Measurements from ENCODE around the gene MYT1. TPM values are rescaled to one million over a fixed set of nuclear protein-coding genes. Genes with fewer than 3 reads are reported as not detected.
A peak's percentile ranks its signal among the peaks of the same experiment; 100 is the strongest.

MYT1 gene
- total and polyA plus RNA-seq, 2 of the 13 experiments (the other 11 are each of a cell fraction or from before 2014, with no cell fraction given), result 0.58 to 2.5 TPM

DNA sequence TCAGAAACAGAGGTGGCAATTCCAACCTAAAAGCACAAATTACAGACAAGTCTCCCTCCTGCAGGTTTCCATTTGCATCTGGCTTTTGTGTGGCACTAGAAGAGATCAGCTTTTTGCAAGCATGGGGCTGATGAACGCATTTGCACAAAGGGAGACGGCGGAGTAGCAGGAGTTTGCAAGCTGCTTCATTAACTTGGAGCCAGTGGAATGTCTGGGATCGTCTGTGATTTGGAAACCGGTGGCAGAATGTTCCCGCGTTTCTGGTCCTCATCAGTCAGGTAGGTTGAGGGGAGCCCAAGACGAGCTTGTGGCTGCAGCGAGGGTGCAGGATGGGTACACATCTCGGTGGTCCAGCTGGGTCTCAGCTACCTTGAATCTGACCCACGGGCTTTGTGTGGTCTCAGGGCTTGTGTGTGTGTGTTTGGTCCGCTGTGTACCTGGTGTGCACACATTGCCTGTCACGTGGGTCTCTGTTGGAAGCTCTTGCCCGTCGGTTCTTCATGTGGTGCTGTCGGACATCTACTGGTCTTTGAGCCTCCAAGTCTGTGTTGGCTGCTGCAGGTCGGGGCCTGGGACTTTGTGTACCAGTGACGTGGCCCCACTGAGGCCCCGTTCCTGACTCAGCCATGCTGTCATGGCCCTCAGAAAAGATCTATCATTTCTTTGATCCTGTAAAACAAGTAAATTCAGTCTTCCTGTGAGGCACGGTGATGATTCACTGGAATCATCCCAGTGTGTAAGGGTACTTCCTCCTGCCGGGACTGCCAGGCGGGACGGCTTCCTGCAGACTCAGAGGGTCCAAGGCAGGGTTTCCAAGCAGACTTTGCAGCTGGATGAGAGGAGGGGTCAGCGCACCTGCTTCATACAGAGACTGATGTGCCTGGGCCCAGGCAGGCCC lies 12.4 kb upstream of the MYT1 start (continued):
- TF ChIP-seq, protein P1, sequence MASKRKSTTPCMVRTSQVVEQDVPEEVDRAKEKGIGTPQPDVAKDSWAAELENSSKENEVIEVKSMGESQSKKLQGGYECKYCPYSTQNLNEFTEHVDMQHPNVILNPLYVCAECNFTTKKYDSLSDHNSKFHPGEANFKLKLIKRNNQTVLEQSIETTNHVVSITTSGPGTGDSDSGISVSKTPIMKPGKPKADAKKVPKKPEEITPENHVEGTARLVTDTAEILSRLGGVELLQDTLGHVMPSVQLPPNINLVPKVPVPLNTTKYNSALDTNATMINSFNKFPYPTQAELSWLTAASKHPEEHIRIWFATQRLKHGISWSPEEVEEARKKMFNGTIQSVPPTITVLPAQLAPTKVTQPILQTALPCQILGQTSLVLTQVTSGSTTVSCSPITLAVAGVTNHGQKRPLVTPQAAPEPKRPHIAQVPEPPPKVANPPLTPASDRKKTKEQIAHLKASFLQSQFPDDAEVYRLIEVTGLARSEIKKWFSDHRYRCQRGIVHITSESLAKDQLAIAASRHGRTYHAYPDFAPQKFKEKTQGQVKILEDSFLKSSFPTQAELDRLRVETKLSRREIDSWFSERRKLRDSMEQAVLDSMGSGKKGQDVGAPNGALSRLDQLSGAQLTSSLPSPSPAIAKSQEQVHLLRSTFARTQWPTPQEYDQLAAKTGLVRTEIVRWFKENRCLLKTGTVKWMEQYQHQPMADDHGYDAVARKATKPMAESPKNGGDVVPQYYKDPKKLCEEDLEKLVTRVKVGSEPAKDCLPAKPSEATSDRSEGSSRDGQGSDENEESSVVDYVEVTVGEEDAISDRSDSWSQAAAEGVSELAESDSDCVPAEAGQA (IDR thresholded peaks at IDR 0.05; ENCODE audit: low read depth), result 0 out of 2 replicates have a peak, but pooled peaks have one; percentile 30
- TF ChIP-seq, protein P1 (CRISPR knock-in tag; IDR thresholded peaks at IDR 0.05; ENCODE audit: borderline replicate concordance), result no peak
- TF ChIP-seq, protein P2, sequence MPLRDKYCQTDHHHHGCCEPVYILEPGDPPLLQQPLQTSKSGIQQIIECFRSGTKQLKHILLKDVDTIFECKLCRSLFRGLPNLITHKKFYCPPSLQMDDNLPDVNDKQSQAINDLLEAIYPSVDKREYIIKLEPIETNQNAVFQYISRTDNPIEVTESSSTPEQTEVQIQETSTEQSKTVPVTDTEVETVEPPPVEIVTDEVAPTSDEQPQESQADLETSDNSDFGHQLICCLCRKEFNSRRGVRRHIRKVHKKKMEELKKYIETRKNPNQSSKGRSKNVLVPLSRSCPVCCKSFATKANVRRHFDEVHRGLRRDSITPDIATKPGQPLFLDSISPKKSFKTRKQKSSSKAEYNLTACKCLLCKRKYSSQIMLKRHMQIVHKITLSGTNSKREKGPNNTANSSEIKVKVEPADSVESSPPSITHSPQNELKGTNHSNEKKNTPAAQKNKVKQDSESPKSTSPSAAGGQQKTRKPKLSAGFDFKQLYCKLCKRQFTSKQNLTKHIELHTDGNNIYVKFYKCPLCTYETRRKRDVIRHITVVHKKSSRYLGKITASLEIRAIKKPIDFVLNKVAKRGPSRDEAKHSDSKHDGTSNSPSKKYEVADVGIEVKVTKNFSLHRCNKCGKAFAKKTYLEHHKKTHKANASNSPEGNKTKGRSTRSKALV (CRISPR knock-in tag; IDR thresholded peaks at IDR 0.05), result no peak
- TF ChIP-seq FOXJ3 (CRISPR knock-in tag; IDR thresholded peaks at IDR 0.05; ENCODE audit: borderline replicate concordance), result no peak
- TF ChIP-seq PTBP1 (IDR thresholded peaks at IDR 0.05; ENCODE audit: low read depth, low read length, poor library complexity, severe bottlenecking), result no peak
- no peak for TF ChIP-seq ZNF614 (CRISPR knock-in tag; IDR thresholded peaks at IDR 0.05; ENCODE audit: borderline replicate concordance)
- TF ChIP-seq ZNF772 (CRISPR knock-in tag; IDR thresholded peaks at IDR 0.05), result no peak
- TF ChIP-seq ZNF326 (CRISPR knock-in tag; IDR thresholded peaks at IDR 0.05; ENCODE audit: borderline replicate concordance), result no peak
- TF ChIP-seq MAFG (CRISPR knock-in tag; IDR thresholded peaks at IDR 0.05), result no peak
- TF ChIP-seq ATRX (CRISPR knock-in tag; IDR thresholded peaks at IDR 0.05; ENCODE audit: borderline replicate concordance), result no peak
- TF ChIP-seq EP300 (IDR thresholded peaks at IDR 0.05; ENCODE audit: low read depth in 2 of 2, low read length in 2 of 2), result 0 out of 4 replicates have a peak, but pooled peaks of 1 of the 2 experiments have one; percentile 46
- TF ChIP-seq EP300 (CRISPR knock-in tag; IDR thresholded peaks at IDR 0.05; ENCODE audit: borderline replicate concordance), result no peak
- TF ChIP-seq, protein P3, sequence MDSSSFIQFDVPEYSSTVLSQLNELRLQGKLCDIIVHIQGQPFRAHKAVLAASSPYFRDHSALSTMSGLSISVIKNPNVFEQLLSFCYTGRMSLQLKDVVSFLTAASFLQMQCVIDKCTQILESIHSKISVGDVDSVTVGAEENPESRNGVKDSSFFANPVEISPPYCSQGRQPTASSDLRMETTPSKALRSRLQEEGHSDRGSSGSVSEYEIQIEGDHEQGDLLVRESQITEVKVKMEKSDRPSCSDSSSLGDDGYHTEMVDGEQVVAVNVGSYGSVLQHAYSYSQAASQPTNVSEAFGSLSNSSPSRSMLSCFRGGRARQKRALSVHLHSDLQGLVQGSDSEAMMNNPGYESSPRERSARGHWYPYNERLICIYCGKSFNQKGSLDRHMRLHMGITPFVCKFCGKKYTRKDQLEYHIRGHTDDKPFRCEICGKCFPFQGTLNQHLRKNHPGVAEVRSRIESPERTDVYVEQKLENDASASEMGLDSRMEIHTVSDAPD (CRISPR knock-in tag; IDR thresholded peaks at IDR 0.05), result no peak
- no peak for TF ChIP-seq ZNF33A (CRISPR knock-in tag; IDR thresholded peaks at IDR 0.05; ENCODE audit: borderline replicate concordance)
- TF ChIP-seq TCF7 (IDR thresholded peaks at IDR 0.05; ENCODE audit: low read depth), result peak; percentile 66; the same call in 1 of the 2 replicates
- TF ChIP-seq RBFOX2 (IDR thresholded peaks at IDR 0.05; ENCODE audit: low read depth, low read length), result no peak
- no peak for TF ChIP-seq ZFX (CRISPR knock-in tag; IDR thresholded peaks at IDR 0.05; ENCODE audit: low read depth)
- peak; percentile 66 for TF ChIP-seq SAP130 (CRISPR knock-in tag; IDR thresholded peaks at IDR 0.05; ENCODE audit: low read depth)
- TF ChIP-seq ZNF746 (CRISPR knock-in tag; IDR thresholded peaks at IDR 0.05), result no peak
- peak; percentile 83 for TF ChIP-seq FOSL2 (CRISPR knock-in tag; IDR thresholded peaks at IDR 0.05)
- TF ChIP-seq PAWR (CRISPR knock-in tag; IDR thresholded peaks at IDR 0.05; ENCODE audit: borderline replicate concordance), result no peak

All from HepG2 (cell line).